Endothelial cell of umbilical vein (primary cell): ENCODE results near the gene HSPB6. TPM values are rescaled to one million over a fixed set of nuclear protein-coding genes. Genes with fewer than 3 reads are reported as not detected.

ENCODE experiments used
- BruUV-seq: library from RNA; stranded (reverse); fragments of 400-500 nt; replicated peaks from 2 replicates; lab custom pipeline; 2021; lab: Mats Ljungman, UMichigan
- CTCF ChIA-PET: fragments of 300-600, 350-600 bp; sonication (Branson Sonifier 250); formaldehyde crosslinking; loops from one replicate; lab custom pipeline; 2021; ENCODE audit warnings: antibody characterized with exemption, inconsistent platforms; lab: Charles Lee
- POLR2A ChIA-PET: fragments of 300-600, 350-600 bp; sonication (Branson Sonifier 250); formaldehyde crosslinking; loops from one replicate; lab custom pipeline; 2021; ENCODE audit warnings: antibody characterized with exemption, inconsistent platforms; lab: Charles Lee
- DNase-seq: peaks from one replicate; pipeline ENCODE4 v3.0.0-alpha.2; 2011; ENCODE audit warnings: low read depth, low spot score
- FAIRE-seq: peaks from 2 replicates; lab custom pipeline; 2011; peaks lifted over from hg19 to GRCh38; lab: Jason Lieb, UNC
- H2AFZ ChIP-seq: 2 replicates; pipeline ENCODE4 v1.6.0; 2012; ENCODE audit warnings: low read depth, low read length, control low read depth, inconsistent platforms
- H3K27ac ChIP-seq: 2 replicates; pipeline ENCODE4 v1.5.1; 2011; ENCODE audit warnings: low read depth, mild to moderate bottlenecking, control low read depth, low read length, moderate library complexity; ENCODE audit not compliant: insufficient read depth
- H3K27me3 ChIP-seq, 2 experiments: 2 replicates each; pipeline versions ENCODE4 v1.6.0 to v1.6.1; 2011; ENCODE audit warnings: low read length in 2 of 2, mixed read lengths in 1 of 2; ENCODE audit not compliant: control insufficient read depth in 2 of 2, insufficient read depth in 2 of 2
- H3K36me3 ChIP-seq, 2 experiments: 2 replicates in 1 of 2; 3 replicates in 1 of 2; pipeline ENCODE4 v1.5.1; 2011; ENCODE audit warnings: low read length in 2 of 2, mild to moderate bottlenecking in 1 of 2, moderate library complexity in 1 of 2; ENCODE audit not compliant: control insufficient read depth in 2 of 2, insufficient read depth in 2 of 2; ENCODE audit errors: extremely low read depth in 1 of 2
- H3K4me1 ChIP-seq: 3 replicates; pipeline ENCODE4 v1.5.1; 2011; ENCODE audit warnings: mild to moderate bottlenecking, low read length; ENCODE audit not compliant: control insufficient read depth, insufficient read depth; ENCODE audit errors: extremely low read depth
- H3K4me2 ChIP-seq: 2 replicates; pipeline ENCODE4 v1.6.1; 2011; ENCODE audit warnings: low read length, control low read depth, mixed read lengths; ENCODE audit not compliant: insufficient read depth
- H3K4me3 ChIP-seq, 3 experiments: fragments of 200-600 bp in 1 of 3; sonication (generic), shearing (Covaris generic) in 1 of 3; replicated peaks in 1 of 3; 2 replicates each; pipeline ENCODE4 v1.5.1; 2011 to 2016; ENCODE audit warnings: control low read depth in 3 of 3, low read length in 3 of 3, mild to moderate bottlenecking in 2 of 3, inconsistent platforms in 1 of 3, low read depth in 1 of 3, moderate library complexity in 1 of 3; ENCODE audit not compliant: insufficient read depth in 1 of 3
- H3K79me2 ChIP-seq: 2 replicates; pipeline ENCODE4 v1.6.0; 2012; ENCODE audit warnings: low read length, inconsistent platforms; ENCODE audit not compliant: control insufficient read depth, insufficient read depth
- H3K9ac ChIP-seq: replicated peaks from 2 replicates; pipeline ENCODE3; 2011; ENCODE audit warnings: low read length, control low read depth; ENCODE audit not compliant: insufficient read depth; ENCODE audit errors: extremely low read depth
- H3K9me1 ChIP-seq: replicated peaks from 3 replicates; pipeline ENCODE4 v1.6.0; 2011; ENCODE audit warnings: mild to moderate bottlenecking, low read length; ENCODE audit not compliant: control insufficient read depth, insufficient read depth; ENCODE audit errors: extremely low read depth
- H3K9me3 ChIP-seq: replicated peaks from 2 replicates; pipeline ENCODE4 v1.5.1; 2012; ENCODE audit warnings: low read length, inconsistent platforms; ENCODE audit not compliant: control insufficient read depth, insufficient read depth
- H4K20me1 ChIP-seq: replicated peaks from 2 replicates; pipeline ENCODE3; 2011; ENCODE audit warnings: mild to moderate bottlenecking, low read length; ENCODE audit not compliant: control insufficient read depth, insufficient read depth; ENCODE audit errors: extremely low read depth
- CTCF ChIP-seq, 2 donors: IDR thresholded peaks; 1 replicate in 1 of 2; 2 replicates in 1 of 2; pipeline ENCODE4 v1.5.1; 2011; ENCODE audit warnings: low read length in 2 of 2, mild to moderate bottlenecking in 2 of 2, moderate library complexity in 2 of 2, control low read depth in 1 of 2, inconsistent platforms in 1 of 2, low read depth in 1 of 2; ENCODE audit not compliant: insufficient read depth in 1 of 2; ENCODE audit errors: extremely low read depth in 1 of 2
- EZH2 ChIP-seq: IDR thresholded peaks from 2 replicates; pipeline ENCODE4 v1.6.1; 2012; ENCODE audit warnings: borderline replicate concordance, low read depth, mild to moderate bottlenecking, moderate library complexity, low read length, inconsistent platforms; ENCODE audit not compliant: severe bottlenecking
- FOS ChIP-seq: IDR thresholded peaks from 2 replicates; pipeline ENCODE4 v1.6.1; 2011; ENCODE audit warnings: mild to moderate bottlenecking, low read length, moderate library complexity, borderline replicate concordance; ENCODE audit not compliant: insufficient read depth
- GATA2 ChIP-seq: IDR thresholded peaks from 2 replicates; pipeline ENCODE4 v1.7.0; 2011; ENCODE audit warnings: low read depth, mild to moderate bottlenecking, moderate library complexity, mixed read lengths, low read length; ENCODE audit not compliant: insufficient read length, insufficient read depth
- JUN ChIP-seq: IDR thresholded peaks from 2 replicates; pipeline ENCODE4 v1.6.1; 2011; ENCODE audit warnings: borderline replicate concordance, low read depth; ENCODE audit not compliant: insufficient read length, insufficient read depth
- MAX ChIP-seq: IDR thresholded peaks from 2 replicates; pipeline ENCODE4 v1.6.1; 2011; ENCODE audit not compliant: insufficient read depth, insufficient read length
- MYC ChIP-seq: IDR thresholded peaks from one replicate; pipeline ENCODE4 v1.6.1; 2011; ENCODE audit warnings: mild to moderate bottlenecking, low read depth, low read length
- POLR2A ChIP-seq: IDR thresholded peaks from 2 replicates; pipeline ENCODE4 v1.6.1; 2012; ENCODE audit warnings: low read depth, mild to moderate bottlenecking, control low read depth, low read length
- POLR2AphosphoS5 ChIP-seq: IDR thresholded peaks from 2 replicates; pipeline ENCODE4 v1.6.1; 2012; ENCODE audit warnings: low read depth, mild to moderate bottlenecking, control low read depth, low read length, moderate library complexity; ENCODE audit not compliant: insufficient read depth
- dilution Hi-C: fragments of 300-500 bp; cut with MboI; formaldehyde crosslinking; loops from one replicate; pipeline ENCODE4 v1.15.0; 2019; ENCODE audit warnings: low sequenced_read_pairs; ENCODE audit not compliant: extremely low pct_ligation_motif_present
- intact Hi-C: fragments of 100-400 bp; cut with micrococcal nuclease; formaldehyde crosslinking; loops from one replicate; pipeline ENCODE4 v1.10.0; 2022
- polyA plus RNA-seq, 4 experiments: library from polyadenylated mRNA; depleted of rRNA in 3 of 4; stranded (reverse) in 3 of 4; unstranded in 1 of 4; fragments of >200 nt; gene quantifications; 2 replicates each; pipeline versions ENCODE4 v1.2.1 to v1.2.3, GENCODE V29; 2011 to 2012; ENCODE audit warnings: missing spikeins in 1 of 4
- total RNA-seq: library from RNA; stranded (reverse); gene quantifications from 2 replicates; pipeline ENCODE4 v1.2.3, GENCODE V29; 2021

The HSPB6 gene
- total and polyA plus RNA-seq, 2 donors (not counting 3 experiments of a cell fraction or from before 2014, with no cell fraction given), result 3.4 to 6.2 TPM

GRCh38 chr19:35742121-35742724, 14.6 kb downstream of the HSPB6 start, which contains the start of gene IGFLR1:
TSS of gene IGFLR1 (minus strand) at chr19:35742452. CDS start at chr19:35741180, 1,272 bp downstream.
- CTCF ChIA-PET, result no interaction called here
- no peak within 1 kb of the TSS for H3K9ac ChIP-seq
- no peak for TF ChIP-seq POLR2AphosphoS5
- TF ChIP-seq GATA2, result no peak
- no peak for TF ChIP-seq MYC
- TF ChIP-seq POLR2A, result no peak
- TF ChIP-seq JUN, result no peak
- TF ChIP-seq EZH2, result no peak
- TF ChIP-seq MAX, result no peak
- TF ChIP-seq CTCF (IDR thresholded peaks at IDR 0.05; ENCODE audit: extremely low read depth in 1 of 2, insufficient read depth in 1 of 2, low read depth in 1 of 2, low read length in 2 of 2), result no peak
- TF ChIP-seq FOS, result no peak
- no peak within 1 kb of the TSS for H3K27ac ChIP-seq
- no peak within 1 kb of the TSS for H2AFZ ChIP-seq
- peaks cover 9% of the 10 kb centered on the region for H3K79me2 ChIP-seq
- no peak within 1 kb of the TSS for H3K4me3 ChIP-seq
- H3K4me2 ChIP-seq, result no peak within 1 kb of the TSS
- no peaks in the 10 kb centered on the region for H3K9me1 ChIP-seq
- dilution Hi-C loops, result no loop called here
- peaks cover 24% of the 10 kb centered on the region for H3K4me1 ChIP-seq
- intact Hi-C loops, result no loop called here
- no peaks in the 10 kb centered on the region for H3K27me3 ChIP-seq
- no TSS peak for BruUV-seq
- no peak for FAIRE-seq
- DNase-seq, result no peak
- no peaks in the 10 kb centered on the region for H3K9me3 ChIP-seq
- POLR2A ChIA-PET, result no interaction called here
- peaks cover under 1 to 13% of the 10 kb centered on the region in 2 experiments for H3K36me3 ChIP-seq
- no peaks in the 10 kb centered on the region for H4K20me1 ChIP-seq
